Vagina (tissue), 2 donors: Measurements from ENCODE around the gene FRMD3.

Experiments used
- CTCF ChIP-seq, 3 experiments: fragments of 450-650 bp in 2 of 3; fragments of 200-600 bp in 1 of 3; sonication (generic) in 1 of 3; IDR thresholded peaks; one replicate each; pipeline ENCODE4 v1.5.1; 2017 to 2019; ENCODE audit warnings: antibody characterized with exemption in 3 of 3, mild to moderate bottlenecking in 2 of 3, moderate library complexity in 2 of 3
- POLR2A ChIP-seq, 2 donors: fragments of 450-650 bp; IDR thresholded peaks; one replicate each; pipeline ENCODE4 v1.6.1; 2017; ENCODE audit warnings: antibody characterized with exemption in 2 of 2, mild to moderate bottlenecking in 2 of 2, moderate library complexity in 2 of 2
- POLR2AphosphoS5 ChIP-seq, 2 donors: sonication (generic); formaldehyde crosslinking; IDR thresholded peaks; one replicate each; pipeline ENCODE4 v1.9.0; 2017; ENCODE audit warnings: antibody characterized with exemption in 2 of 2, mild to moderate bottlenecking in 2 of 2, low read depth in 1 of 2; ENCODE audit not compliant: insufficient read depth in 1 of 2

- no peak for TF ChIP-seq CTCF (IDR thresholded peaks at IDR 0.05)
- no peak for TF ChIP-seq POLR2A (IDR thresholded peaks at IDR 0.05)
- no peak for TF ChIP-seq POLR2AphosphoS5 (IDR thresholded peaks at IDR 0.05; ENCODE audit: insufficient read depth in 1 of 2, low read depth in 1 of 2)
Measured at GRCh38 chr9:83423815-83424707, 114.1 kb downstream of the FRMD3 start.
